Gastrocnemius medialis (tissue), 4 donors: ENCODE results near the gene NSFL1C. TPM values are rescaled to one million over a fixed set of nuclear protein-coding genes. Genes with fewer than 3 reads are reported as not detected.

ENCODE experiments used
- ATAC-seq, 2 donors: fragments of 150-250 bp; one replicate each; pipeline ENCODE4 v1.9.1; 2016
- DNase-seq, 2 donors: peaks; one replicate each; pipeline ENCODE4 v3.0.0-alpha.2; 2019
- H3K27ac ChIP-seq, 4 donors: fragments of 200-600 bp; sonication (generic); 1 replicate in 1 of 4; 2 replicates in 3 of 4; pipeline ENCODE4 v1.5.1; 2016 to 2018; ENCODE audit warnings: mild to moderate bottlenecking in 2 of 4, moderate library complexity in 1 of 4
- H3K27me3 ChIP-seq, 3 donors: fragments of 200-600 bp; sonication (generic) in 2 of 3; 1 replicate in 1 of 3; 2 replicates in 2 of 3; pipeline versions ENCODE4 v1.5.1 to v1.6.0; 2016 to 2019; ENCODE audit warnings: mild to moderate bottlenecking in 1 of 3, moderate library complexity in 1 of 3
- H3K36me3 ChIP-seq, 2 donors: fragments of 200-600 bp; sonication (generic) in 1 of 2; one replicate each; pipeline ENCODE4 v1.5.1; 2017 to 2018
- H3K4me1 ChIP-seq, 2 donors: fragments of 200-600 bp; sonication (generic) in 1 of 2; one replicate each; pipeline ENCODE4 v1.5.1; 2016 to 2017; ENCODE audit warnings: mild to moderate bottlenecking in 2 of 2
- H3K4me3 ChIP-seq, 4 donors: fragments of 200-600 bp; sonication (generic) in 3 of 4; 1 replicate in 1 of 4; 2 replicates in 3 of 4; pipeline ENCODE4 v1.5.1; 2016 to 2019; ENCODE audit warnings: mild to moderate bottlenecking in 2 of 4
- H3K9me3 ChIP-seq, 3 donors: fragments of 200-600 bp; sonication (generic) in 2 of 3; 1 replicate in 1 of 3; 2 replicates in 2 of 3; pipeline ENCODE4 v1.5.1; 2016 to 2019
- POLR2A ChIP-seq, 2 donors: fragments of 450-650 bp; IDR thresholded peaks; one replicate each; pipeline ENCODE4 v1.6.1; 2017; ENCODE audit warnings: antibody characterized with exemption in 2 of 2, mild to moderate bottlenecking in 2 of 2, moderate library complexity in 2 of 2
- in situ Hi-C, 4 donors: fragments of 200-750 bp; cut with MboI; loops; one replicate each; pipeline versions ENCODE4 v1.15.0 to v1.8.0; 2017; ENCODE audit warnings: low sequenced_read_pairs in 4 of 4
- intact Hi-C: fragments of 100-400 bp; cut with DNase I; formaldehyde crosslinking; loops from one replicate; pipeline ENCODE4 v1.15.1; 2023; ENCODE audit warnings: low total_unique reads
- total RNA-seq, 4 donors: library from RNA; depleted of rRNA; stranded (reverse); fragments of >200 nt; gene quantifications; one replicate each; pipeline versions ENCODE4 v1.1.0 to v1.2.3, GENCODE V29; 2016
- TF ChIP-seq, protein P1 (sequence below), 5 experiments: fragments of 450-650 bp in 3 of 5; fragments of 200-600 bp in 2 of 5; sonication (generic) in 2 of 5; IDR thresholded peaks in 4 of 5; conservative IDR thresholded peaks in 1 of 5; 1 replicate in 4 of 5; 2 replicates in 1 of 5; pipeline ENCODE4 v1.5.1; 2016 to 2019; ENCODE audit warnings: antibody characterized with exemption in 5 of 5, mild to moderate bottlenecking in 3 of 5, moderate library complexity in 3 of 5

The NSFL1C gene
- total RNA-seq, 4 donors from 2014 or later, result 68.0 to 91.4 (median 80.6) TPM

DNA sequence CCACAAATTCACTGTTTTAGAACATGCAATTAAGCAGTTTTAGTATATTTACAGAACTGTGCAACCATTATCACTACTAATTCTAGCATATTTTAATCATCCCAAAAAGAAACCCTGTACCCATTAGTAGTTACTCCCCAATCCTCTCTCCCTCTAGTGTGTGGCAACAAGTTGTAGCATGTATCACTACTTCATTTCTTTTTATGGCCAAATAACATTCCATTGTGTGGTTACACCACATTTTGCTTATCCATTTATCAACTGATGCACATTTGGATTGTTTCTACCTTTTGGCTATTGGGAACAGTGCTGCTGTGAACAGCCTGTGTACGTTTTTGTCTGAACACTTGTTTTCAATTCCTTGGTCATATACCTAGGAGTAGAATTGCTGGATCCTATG, 42.3 kb downstream of the NSFL1C start:
- in situ Hi-C loops (no loop called here), intact Hi-C loops (no loop called here)
- Histone ChIP-seq H3K36me3 (no peaks in the 10 kb centered on the region), H3K9me3 (peaks cover 0 to 7% (median 0%) of the 10 kb centered on the region in 3 donors), H3K4me3 (no peak overlapping the region), H3K27me3 (no peaks in the 10 kb centered on the region), H3K4me1 (no peaks in the 10 kb centered on the region), H3K27ac (no peak overlapping the region)
- no peak for DNase-seq
- TF ChIP-seq POLR2A (IDR thresholded peaks at IDR 0.05), result no peak
- TF ChIP-seq, protein P1, sequence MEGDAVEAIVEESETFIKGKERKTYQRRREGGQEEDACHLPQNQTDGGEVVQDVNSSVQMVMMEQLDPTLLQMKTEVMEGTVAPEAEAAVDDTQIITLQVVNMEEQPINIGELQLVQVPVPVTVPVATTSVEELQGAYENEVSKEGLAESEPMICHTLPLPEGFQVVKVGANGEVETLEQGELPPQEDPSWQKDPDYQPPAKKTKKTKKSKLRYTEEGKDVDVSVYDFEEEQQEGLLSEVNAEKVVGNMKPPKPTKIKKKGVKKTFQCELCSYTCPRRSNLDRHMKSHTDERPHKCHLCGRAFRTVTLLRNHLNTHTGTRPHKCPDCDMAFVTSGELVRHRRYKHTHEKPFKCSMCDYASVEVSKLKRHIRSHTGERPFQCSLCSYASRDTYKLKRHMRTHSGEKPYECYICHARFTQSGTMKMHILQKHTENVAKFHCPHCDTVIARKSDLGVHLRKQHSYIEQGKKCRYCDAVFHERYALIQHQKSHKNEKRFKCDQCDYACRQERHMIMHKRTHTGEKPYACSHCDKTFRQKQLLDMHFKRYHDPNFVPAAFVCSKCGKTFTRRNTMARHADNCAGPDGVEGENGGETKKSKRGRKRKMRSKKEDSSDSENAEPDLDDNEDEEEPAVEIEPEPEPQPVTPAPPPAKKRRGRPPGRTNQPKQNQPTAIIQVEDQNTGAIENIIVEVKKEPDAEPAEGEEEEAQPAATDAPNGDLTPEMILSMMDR (IDR thresholded peaks at IDR 0.05 in 4 of 5, conservative IDR thresholded peaks at IDR 0.05 in 1 of 5), result no peak
- ATAC-seq, result no peak

DNA sequence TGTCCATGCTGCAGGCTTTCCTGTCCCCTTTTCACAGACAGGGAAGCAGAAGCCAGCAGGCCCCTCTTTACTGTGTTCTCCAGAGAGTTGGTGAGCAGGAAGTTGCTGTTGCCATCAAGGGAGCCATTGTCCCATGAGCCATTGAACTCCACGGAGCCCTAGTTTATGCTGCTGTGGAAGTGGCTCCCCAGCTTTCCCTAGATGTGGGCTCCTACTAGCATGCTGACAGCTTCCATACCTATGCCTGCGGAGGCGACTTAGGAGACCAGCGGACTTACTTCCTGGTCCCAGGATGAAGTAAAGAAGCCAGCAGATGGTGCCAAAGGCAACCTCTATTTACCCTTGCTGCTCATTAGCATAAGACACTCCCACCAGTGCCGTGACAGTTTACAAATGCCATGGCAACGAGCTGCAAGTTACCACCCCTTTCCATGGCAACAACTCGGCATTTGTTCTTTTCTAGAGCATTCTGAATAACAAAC, 43.0 kb downstream of the NSFL1C start:
- DNase-seq, result no peak
- Histone ChIP-seq H3K4me1 (no peaks in the 10 kb centered on the region), H3K4me3 (no peak overlapping the region), H3K9me3 (peaks cover 0 to 7% (median 0%) of the 10 kb centered on the region in 3 donors), H3K27me3 (no peaks in the 10 kb centered on the region), H3K36me3 (no peaks in the 10 kb centered on the region), H3K27ac (no peak overlapping the region)
- in situ Hi-C loops (no loop called here), intact Hi-C loops (no loop called here)
- no peak for ATAC-seq
- TF ChIP-seq, protein P1 (IDR thresholded peaks at IDR 0.05 in 4 of 5, conservative IDR thresholded peaks at IDR 0.05 in 1 of 5), result no peak
- TF ChIP-seq POLR2A (IDR thresholded peaks at IDR 0.05), result no peak

DNA sequence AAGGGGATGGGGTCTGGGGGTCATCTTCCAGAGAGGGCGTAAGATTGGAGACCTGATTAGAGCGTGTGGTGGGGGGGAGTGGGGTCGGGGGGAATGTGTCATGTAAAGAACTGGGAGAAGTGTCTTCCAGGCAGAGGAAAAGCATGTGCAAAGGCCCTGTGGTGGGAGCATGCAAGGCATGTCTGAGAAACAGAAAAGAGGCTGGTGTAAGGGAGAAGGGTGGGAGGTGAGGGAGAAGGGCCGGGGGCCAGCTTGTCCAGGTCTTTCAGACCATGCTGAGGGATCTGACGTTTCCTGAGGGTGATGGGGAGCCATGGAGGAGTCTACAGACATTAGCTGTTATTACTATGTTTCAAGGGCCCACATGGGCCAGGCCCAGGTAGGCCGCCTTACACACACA, 43.4 kb downstream of the NSFL1C start:
- Histone ChIP-seq H3K36me3 (no peaks in the 10 kb centered on the region), H3K27me3 (no peaks in the 10 kb centered on the region), H3K27ac (no peak overlapping the region), H3K9me3 (peaks cover 0 to 7% (median 0%) of the 10 kb centered on the region in 3 donors), H3K4me1 (no peaks in the 10 kb centered on the region), H3K4me3 (no peak overlapping the region)
- no peak for ATAC-seq
- TF ChIP-seq, protein P1 (IDR thresholded peaks at IDR 0.05 in 4 of 5, conservative IDR thresholded peaks at IDR 0.05 in 1 of 5), result no peak
- TF ChIP-seq POLR2A (IDR thresholded peaks at IDR 0.05), result no peak
- no peak for DNase-seq
- in situ Hi-C loops (no loop called here), intact Hi-C loops (no loop called here)

DNA sequence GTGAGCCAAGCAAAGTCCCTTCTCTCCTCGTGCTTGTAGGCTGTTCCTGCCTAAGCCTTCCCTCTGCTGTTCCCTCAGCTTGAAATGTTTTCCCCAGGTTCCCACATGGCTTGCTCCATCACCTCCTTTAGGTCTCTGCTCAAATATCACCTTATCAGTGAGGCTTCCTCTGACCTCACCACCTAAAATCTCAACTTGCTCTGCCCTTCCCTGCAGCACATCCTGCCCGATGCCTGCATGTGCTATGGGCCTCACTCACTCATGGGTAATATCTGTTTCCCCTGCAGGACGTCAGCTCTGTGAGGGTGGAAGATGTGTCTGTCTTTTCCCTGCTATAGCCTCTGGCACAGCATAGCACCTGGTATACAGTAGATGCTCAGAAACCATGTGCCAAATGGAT, 43.9 kb downstream of the NSFL1C start:
- Histone ChIP-seq H3K27me3 (no peaks in the 10 kb centered on the region), H3K4me1 (no peaks in the 10 kb centered on the region), H3K4me3 (no peak overlapping the region), H3K9me3 (peaks cover 0 to 7% (median 0%) of the 10 kb centered on the region in 3 donors), H3K36me3 (no peaks in the 10 kb centered on the region), H3K27ac (no peak overlapping the region)
- intact Hi-C loops, result no loop called here
- in situ Hi-C loops, result no loop called here
- no peak for DNase-seq
- TF ChIP-seq, protein P1 (IDR thresholded peaks at IDR 0.05 in 4 of 5, conservative IDR thresholded peaks at IDR 0.05 in 1 of 5), result no peak
- TF ChIP-seq POLR2A (IDR thresholded peaks at IDR 0.05), result no peak
- no peak for ATAC-seq

DNA sequence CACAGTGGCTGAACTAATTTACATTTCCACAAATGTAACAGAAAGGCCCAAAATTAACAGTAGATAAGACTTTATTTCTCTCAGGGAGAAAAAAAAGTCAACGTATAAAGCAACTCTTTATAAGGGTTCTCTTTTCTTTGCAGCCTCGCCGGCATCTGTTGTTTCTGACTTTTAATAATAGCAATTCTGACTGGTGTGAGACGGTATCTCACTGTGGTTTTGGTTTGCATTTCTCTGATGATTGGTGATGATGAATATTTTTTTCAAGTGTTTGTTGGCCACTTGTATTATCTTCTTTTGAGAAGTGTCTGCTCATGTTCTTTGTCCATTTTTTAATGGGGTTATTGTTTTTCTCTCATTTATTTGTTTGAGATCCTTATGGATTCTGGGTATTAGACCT, 46.6 kb downstream of the NSFL1C start:
- Histone ChIP-seq H3K4me1 (no peaks in the 10 kb centered on the region), H3K36me3 (no peaks in the 10 kb centered on the region), H3K27ac (no peak overlapping the region), H3K4me3 (no peak overlapping the region), H3K9me3 (peaks cover 0 to 7% (median 0%) of the 10 kb centered on the region in 3 donors), H3K27me3 (no peaks in the 10 kb centered on the region)
- ATAC-seq (no peak), DNase-seq (no peak)
- intact Hi-C loops (no loop called here), in situ Hi-C loops (no loop called here)
- no peak for TF ChIP-seq POLR2A (IDR thresholded peaks at IDR 0.05)
- TF ChIP-seq, protein P1 (IDR thresholded peaks at IDR 0.05 in 4 of 5, conservative IDR thresholded peaks at IDR 0.05 in 1 of 5), result no peak
